IPS DF 4.7 (cell line): ENCODE results near the gene DGKE.

Source experiments
- DNase-seq: peaks from one replicate; pipeline ENCODE4 v3.0.0-alpha.2; 2013; ENCODE audit warnings: low spot score; ENCODE audit errors: extremely low read depth

The DGKE gene

GRCh38 chr17:56812901-56813388 lies 21.0 kb upstream of the DGKE start:
- DNase-seq, result no peak

GRCh38 chr17:56815711-56816110 lies 18.2 kb upstream of the DGKE start:
- no peak for DNase-seq

DNA sequence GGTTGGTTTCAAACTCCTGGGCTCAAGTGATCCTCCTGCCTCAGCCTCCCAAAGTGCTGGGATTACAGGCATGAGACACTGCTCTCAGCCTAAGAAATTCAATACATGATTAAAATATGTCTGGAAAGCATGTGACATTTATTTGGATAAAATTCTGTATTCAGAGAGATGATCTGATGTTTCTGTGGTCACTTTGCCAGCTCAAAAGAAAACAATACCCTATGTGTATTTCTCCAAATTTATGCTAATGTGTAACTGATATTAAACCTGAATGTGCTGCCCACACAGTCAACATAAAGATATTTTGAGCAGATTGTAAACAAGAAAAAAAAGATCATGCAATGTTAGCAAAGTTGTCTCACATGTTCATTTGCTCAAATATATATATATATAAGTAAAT lies 16.9 kb upstream of the DGKE start:
- DNase-seq, result no peak

GRCh38 chr17:56819030-56819429 lies 14.9 kb upstream of the DGKE start:
- DNase-seq, result no peak

DNA sequence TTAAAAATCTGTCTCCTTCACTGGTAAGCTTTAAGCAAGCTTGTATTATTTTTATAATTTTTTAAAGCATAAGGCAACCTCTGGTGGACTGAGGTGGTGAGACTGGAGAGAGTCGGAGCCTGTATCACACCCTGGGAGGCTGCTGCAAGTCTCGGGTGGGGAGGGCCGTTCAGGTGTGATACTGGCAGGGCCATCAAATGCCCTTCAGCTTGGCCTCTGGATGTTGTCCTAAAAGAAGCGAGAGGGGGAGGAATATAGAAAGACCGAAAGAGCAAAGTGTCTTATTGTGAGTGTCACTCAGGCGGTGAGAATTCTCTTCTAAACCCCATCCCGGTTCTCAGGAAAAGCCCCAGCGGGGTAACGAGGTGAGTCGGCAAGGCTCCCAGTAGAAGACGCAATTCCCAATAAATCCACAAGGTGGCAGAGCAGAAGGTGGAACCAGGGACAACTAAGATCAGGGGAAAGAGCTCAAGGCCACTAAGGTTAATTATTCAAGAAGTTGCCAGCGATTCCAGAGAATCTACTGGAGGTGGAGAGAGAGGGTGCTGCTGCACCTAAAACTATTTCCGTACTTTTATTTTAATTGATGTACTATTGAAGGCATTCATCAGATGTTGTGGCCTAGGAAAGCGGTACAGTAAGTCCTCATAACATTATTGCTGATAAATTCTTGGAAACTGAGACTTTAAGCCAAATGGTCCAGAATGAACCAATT lies 14.4 kb upstream of the DGKE start:
- DNase-seq, result peak; percentile 94

DNA sequence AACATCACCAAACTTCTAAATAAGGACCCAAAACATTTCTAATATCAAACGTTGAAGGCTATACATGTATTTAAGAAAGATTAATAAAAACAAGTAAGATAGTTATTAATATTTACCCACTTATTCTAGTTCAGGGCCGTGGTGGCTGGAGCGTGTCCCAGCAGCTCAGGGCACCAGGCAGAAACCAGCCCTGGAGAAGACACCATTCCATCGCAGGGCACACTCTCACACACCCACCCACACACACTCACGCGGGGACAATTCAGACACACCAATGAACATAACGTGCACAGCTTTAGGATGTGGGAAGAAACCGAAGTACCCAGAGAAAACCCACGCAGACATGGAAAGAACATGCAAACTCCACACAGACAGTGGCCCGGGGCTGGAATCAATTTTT lies 13.7 kb upstream of the DGKE start:
- no peak for DNase-seq

- no peak for DNase-seq
Observed at GRCh38 chr17:56821847-56822534, 12.0 kb upstream of the DGKE start.

DNA sequence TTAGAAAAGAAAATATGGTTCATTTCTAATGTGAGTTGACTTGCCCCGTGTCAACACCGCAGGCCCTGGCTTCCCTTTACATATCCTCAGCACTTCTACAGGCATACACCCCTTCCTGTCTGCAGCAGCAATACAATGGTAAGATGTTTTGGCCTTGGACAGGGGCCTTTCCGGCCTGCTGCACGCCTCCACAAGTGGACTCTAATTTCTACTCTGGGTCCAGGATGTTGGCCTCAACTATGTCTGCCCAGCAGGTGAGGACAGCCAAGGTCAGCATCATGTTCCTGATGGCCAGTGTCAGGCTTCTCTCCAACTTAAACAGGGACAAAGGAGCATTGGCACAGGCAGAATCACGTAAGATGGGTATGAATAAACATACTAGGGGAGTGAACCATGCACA lies 11.2 kb upstream of the DGKE start:
- no peak for DNase-seq

- no peak for DNase-seq
Observed at GRCh38 chr17:56823848-56824247, 10.1 kb upstream of the DGKE start.

DNA sequence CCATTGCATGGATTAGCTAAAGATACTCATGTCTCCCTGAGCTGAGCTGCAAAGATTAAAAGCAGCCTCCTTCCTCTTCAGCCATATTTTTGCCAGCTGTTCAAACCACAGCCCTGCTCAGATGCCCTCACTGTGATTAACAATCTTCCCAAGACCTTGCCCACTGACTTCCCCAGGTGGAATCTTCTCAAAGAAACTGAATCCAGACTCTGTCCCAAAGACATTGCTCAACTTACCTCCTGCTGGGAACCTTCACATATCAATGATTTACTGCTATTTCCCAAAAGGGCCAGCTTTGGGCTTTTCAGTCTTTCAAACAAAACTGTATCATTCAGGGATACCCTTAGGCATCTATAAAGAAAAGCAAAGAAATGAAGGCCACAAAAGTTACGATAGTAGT lies 9.4 kb upstream of the DGKE start:
- no peak for DNase-seq

- no peak for DNase-seq
Observed at GRCh38 chr17:56826611-56827414, 7.1 kb upstream of the DGKE start.

DNA sequence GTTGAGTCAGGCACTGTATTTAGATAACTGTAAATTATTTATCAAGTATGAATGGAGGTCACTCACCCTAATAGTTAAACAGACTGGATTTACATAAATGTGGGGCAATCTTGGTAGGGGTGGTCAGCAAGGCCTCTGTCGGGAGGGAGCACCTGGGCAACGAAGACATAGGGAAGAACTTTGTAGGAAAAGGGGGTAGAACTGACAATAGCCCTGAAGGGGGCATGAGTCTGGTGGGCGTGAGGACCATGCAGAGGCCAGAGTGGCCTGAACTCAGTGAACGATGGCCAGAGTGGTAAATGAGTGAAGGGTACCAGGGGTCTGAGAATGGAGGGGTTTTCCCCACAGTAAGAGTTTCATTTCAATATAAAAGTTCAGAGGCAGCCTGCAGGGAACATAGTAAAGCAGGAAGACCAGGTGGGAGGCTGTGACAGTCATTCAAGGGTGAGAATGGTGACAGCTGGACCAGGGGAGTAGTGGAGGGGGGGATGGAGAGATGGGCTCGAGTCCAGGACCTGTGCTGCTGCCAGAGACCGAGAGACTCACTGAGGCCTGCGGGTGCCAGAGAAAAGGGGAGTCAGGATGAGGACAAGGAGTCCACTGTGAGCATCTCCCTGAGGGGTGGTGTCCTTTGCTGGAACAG lies 3.1 kb upstream of the DGKE start:
- DNase-seq, result no peak

DNA sequence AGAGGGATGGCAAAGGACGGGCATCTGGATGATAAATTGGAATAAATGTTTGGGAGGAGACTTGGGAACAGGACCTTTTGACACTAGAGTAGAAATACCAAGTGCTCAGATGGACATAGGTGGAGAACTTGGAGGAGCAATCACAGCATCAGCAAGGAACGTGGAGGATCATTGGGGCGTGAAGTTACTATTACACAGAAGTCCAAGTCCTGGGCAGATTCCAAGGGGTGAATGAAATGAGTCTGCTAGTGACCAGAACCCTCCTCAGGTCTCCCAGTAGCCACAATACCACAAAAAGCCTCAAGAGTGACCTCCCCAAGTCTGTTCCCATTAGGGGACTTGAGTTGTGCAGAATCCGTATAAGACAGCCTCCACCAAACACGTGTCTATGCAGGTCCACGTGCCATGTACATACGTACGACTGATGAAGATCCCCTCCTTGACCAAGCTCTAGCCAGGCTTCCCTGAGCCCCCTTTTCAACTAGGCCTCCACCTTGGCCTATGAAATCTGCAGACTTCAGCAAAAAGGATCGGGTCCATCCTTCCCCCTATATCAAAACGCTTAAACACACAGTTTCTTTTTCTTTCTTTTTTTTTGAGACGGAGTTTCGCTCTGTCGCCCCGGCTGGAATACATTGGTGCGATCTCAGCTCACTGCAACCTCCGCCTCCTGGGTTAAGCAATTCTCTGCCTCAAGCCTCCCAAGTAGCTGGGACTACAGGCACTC lies 2.4 kb upstream of the DGKE start:
- DNase-seq, result no peak

DNA sequence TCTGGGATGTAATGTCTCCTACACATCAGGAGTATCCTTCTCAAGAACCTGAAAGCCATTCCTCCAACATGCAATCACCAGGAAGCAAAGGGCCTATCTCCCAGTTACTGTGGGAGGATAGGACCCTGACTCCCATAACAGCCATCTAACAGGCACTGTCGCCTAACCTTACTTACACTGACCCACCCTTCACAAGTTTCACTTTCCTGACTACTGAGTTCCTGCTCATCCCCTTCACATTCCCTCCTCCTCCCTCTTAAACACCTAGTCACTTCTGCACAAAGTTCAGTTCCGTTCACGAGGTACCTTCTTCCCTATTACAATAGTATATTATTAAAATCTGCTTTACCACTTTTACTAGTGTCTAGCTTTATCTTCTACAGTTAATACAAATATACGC lies 1.5 kb upstream of the DGKE start:
- DNase-seq, result no peak

- no peak for DNase-seq
Observed at GRCh38 chr17:56833057-56833808, 718 bp upstream of the DGKE start.

DNA sequence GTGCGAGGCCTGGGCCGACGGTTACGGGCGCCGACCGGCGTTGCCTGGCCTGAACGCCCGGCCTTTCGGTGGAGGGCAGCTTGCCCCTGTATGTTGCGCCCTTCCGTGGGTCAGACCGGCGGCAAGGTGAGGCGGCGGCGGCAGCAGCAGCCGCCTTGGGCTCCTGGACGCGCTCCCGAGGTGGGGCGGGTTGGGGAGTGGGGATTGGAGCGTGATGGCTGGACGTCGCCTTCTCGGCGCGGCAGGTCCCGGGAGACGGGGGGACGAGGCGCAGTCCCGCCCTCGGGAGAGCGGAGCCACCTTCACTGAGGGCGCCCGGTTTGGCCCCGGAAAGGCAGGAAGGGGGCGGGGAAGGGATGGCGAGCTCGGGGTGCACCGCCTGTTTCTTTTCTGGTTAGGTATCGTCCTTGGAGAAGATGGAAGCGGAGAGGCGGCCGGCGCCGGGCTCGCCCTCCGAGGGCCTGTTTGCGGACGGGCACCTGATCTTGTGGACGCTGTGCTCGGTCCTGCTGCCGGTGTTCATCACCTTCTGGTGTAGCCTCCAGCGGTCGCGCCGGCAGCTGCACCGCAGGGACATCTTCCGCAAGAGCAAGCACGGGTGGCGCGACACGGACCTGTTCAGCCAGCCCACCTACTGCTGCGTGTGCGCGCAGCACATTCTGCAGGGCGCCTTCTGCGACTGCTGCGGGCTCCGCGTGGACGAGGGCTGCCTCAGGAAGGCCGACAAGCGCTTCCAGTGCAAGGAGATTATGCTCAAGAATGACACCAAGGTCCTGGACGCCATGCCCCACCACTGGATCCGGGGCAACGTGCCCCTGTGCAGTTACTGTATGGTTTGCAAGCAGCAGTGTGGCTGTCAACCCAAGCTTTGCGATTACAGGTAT lies 671 bp downstream of the DGKE start:
- DNase-seq, result no peak

DNA sequence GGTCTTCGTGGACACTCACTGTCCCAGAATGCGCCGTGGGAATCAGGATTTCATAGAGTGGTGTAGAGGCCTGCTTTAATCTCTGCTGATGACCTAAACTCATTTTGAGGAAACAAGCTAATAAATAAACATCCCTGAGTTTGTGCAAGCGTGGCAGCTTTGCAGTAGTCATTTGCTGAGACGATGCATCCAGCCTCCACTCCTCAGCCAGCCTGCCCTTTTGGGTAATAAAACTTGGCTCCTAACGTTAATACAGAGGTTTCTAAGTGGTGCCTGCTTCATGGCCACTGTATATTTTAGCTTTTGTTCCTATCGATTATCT lies 1.3 kb downstream of the DGKE start:
- DNase-seq, result no peak

GRCh38 chr17:56838687-56839086 lies 4.7 kb downstream of the DGKE start:
- no peak for DNase-seq

GRCh38 chr17:56842577-56842976 lies 8.6 kb downstream of the DGKE start:
- no peak for DNase-seq

GRCh38 chr17:56845934-56846333 lies 12.0 kb downstream of the DGKE start:
- no peak for DNase-seq
